Stimulated activated CD4-positive, alpha-beta T cell treated with anti-CD3 and anti-CD28 coated beads, Interleukin-4, amount 100 ng/mL, for 4 hours (primary cell): ENCODE measurements around the gene LCLAT1.
"Not testable (repeated sequence)": the region's sequence is repeated elsewhere in the genome, so short reads cannot be mapped to it uniquely, and the experiment has no call there.

Experiments used
- DNase-seq, 2 experiments: peaks; one replicate each; pipeline ENCODE4 v3.0.0-alpha.2; 2020

Gene LCLAT1

GRCh38 chr2:30492185-30492584 lies 45.1 kb downstream of the LCLAT1 start:
- DNase-seq, result no peak

GRCh38 chr2:30492619-30493018 lies 45.6 kb downstream of the LCLAT1 start:
- no peak for DNase-seq

- no peak for DNase-seq
Measured at GRCh38 chr2:30493440-30493839, 46.4 kb downstream of the LCLAT1 start.

GRCh38 chr2:30495896-30496295 lies 48.9 kb downstream of the LCLAT1 start:
- DNase-seq, result not testable (repeated sequence)

- DNase-seq, result no peak
Measured at GRCh38 chr2:30499681-30500080, 52.6 kb downstream of the LCLAT1 start.

- DNase-seq, result no peak
Measured at GRCh38 chr2:30500699-30501098, 53.7 kb downstream of the LCLAT1 start.

- no peak for DNase-seq
Measured at GRCh38 chr2:30502310-30502709, 55.3 kb downstream of the LCLAT1 start.

GRCh38 chr2:30503007-30503694 lies 56.1 kb downstream of the LCLAT1 start:
- DNase-seq, result no peak

GRCh38 chr2:30503695-30504052 lies 56.6 kb downstream of the LCLAT1 start:
- no peak for DNase-seq

- no peak for DNase-seq
Measured at GRCh38 chr2:30504731-30505130, 57.7 kb downstream of the LCLAT1 start.

- DNase-seq, result no peak
Measured at GRCh38 chr2:30505500-30506180, 58.6 kb downstream of the LCLAT1 start.

GRCh38 chr2:30507460-30507859 lies 60.4 kb downstream of the LCLAT1 start:
- not testable (repeated sequence) for DNase-seq

- no peak for DNase-seq
Measured at GRCh38 chr2:30509716-30510115, 62.7 kb downstream of the LCLAT1 start.

GRCh38 chr2:30510409-30510808 lies 63.4 kb downstream of the LCLAT1 start:
- no peak for DNase-seq

GRCh38 chr2:30511122-30512083 lies 64.4 kb downstream of the LCLAT1 start:
- no peak for DNase-seq

GRCh38 chr2:30512243-30512886 lies 65.3 kb downstream of the LCLAT1 start:
- no peak for DNase-seq

- DNase-seq, result not testable (repeated sequence)
Measured at GRCh38 chr2:30513649-30514048, 66.6 kb downstream of the LCLAT1 start.

- no peak for DNase-seq
Measured at GRCh38 chr2:30514134-30514847, 67.2 kb downstream of the LCLAT1 start.

- no peak for DNase-seq
Measured at GRCh38 chr2:30514848-30515435, 67.9 kb downstream of the LCLAT1 start.

- no peak for DNase-seq
Measured at GRCh38 chr2:30516166-30516565, 69.1 kb downstream of the LCLAT1 start.

GRCh38 chr2:30519796-30520195 lies 72.8 kb downstream of the LCLAT1 start:
- no peak for DNase-seq

GRCh38 chr2:30522421-30522820 lies 75.4 kb downstream of the LCLAT1 start:
- DNase-seq, result no peak
